SK-N-SH treated with all-trans-retinoic acid at 6 μM for 48 hours (cell line): Measurements from ENCODE around the gene SASH1.

Experiments
- CSDC2 ChIP-seq: fragments of 250-450 bp; sonication (Bioruptor Pico); IDR thresholded peaks from 2 replicates; pipeline ENCODE4 v1.5.0; 2020; ENCODE audit warnings: mild to moderate bottlenecking, moderate library complexity
- PATZ1 ChIP-seq: fragments of 250-450 bp; sonication (Bioruptor Pico); IDR thresholded peaks from 2 replicates; pipeline ENCODE4 v1.8.0; 2020; ENCODE audit warnings: mild to moderate bottlenecking, moderate library complexity, borderline replicate concordance

GRCh38 chr6:148471624-148472159, 129.1 kb downstream of the SASH1 start:
- TF ChIP-seq PATZ1 (no peak), CSDC2 (CRISPR knock-in tag) (no peak)
